ENCODE data around the gene DYNC1I1. TPM values are rescaled to one million over a fixed set of nuclear protein-coding genes. Genes with fewer than 3 reads are reported as not detected.

DYNC1I1 gene
- total and polyA plus RNA-seq, 2 of the 4 experiments (the other 2 are of a cell fraction) = under 0.01 to 0.15 TPM

DNA sequence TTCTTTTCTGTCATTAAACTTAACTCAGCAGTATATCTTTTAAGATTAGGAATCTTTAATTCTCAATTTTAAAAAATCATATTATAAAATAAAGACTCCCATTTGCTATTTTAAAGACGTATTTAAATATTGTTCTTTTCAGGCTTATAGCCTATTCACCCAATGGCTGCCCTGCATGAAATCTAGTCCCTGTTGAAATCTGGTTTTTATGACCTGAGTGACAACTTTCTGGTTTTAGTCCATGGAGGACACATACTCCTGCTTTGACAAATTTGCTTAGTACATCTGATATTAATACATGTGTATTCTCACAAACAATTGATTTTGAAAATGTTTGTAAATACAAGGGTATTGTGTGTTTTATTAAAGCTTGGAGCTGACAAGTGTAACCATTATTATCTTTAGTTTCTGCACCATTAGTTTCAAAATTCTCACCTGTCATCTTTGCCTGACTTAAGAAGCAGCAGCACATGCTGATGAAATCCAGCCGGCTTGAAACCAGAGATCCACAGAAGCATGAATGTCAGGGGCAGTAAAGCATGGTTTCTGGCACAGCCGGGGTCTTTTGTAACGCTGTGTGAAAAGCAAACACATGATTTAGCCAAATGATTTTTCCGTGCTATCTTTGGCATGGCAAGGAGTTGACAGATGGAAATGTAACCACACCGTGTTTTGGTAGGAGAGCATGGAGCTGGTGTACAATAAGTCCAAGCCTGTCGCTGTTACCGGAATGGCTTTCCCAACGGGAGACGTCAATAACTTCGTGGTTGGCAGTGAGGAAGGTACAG lies 262.8 kb downstream of the DYNC1I1 start:
- 53% methylated on average over 5 of the region's 11 CpGs; no CpG with 5 or more reads in 1 of the 2 experiments for WGBS, 2 experiments (ENCODE audit: extremely low coverage in 2 of 2, insufficient read length in 1 of 2)
- no peak overlapping the region for H3K56ac ChIP-seq (ENCODE audit: extremely low read depth, insufficient read depth, low read length)
- ATAC-seq (ENCODE audit: low read depth) = no peak
- no peak for DNase-seq
- H2BK5ac ChIP-seq (ENCODE audit: low read depth, low read length, poor library complexity, severe bottlenecking) = no peak overlapping the region
- H3K18ac ChIP-seq (ENCODE audit: low read depth, low read length) = no peak overlapping the region
- H3K79me1 ChIP-seq (ENCODE audit: low read depth in 1 of 2, low read length in 2 of 2) = no peaks in the 10 kb centered on the region
- no peak overlapping the region for H2AK5ac ChIP-seq (ENCODE audit: low read depth, low read length)
- H3K4ac ChIP-seq (ENCODE audit: low read depth, low read length) = no peak overlapping the region
- H4K20me1 ChIP-seq (ENCODE audit: insufficient read depth, low read length) = no peaks in the 10 kb centered on the region
- no peak overlapping the region for H3K9ac ChIP-seq (ENCODE audit: low read depth, low read length)
- TF ChIP-seq SMC3 (IDR thresholded peaks at IDR 0.05; ENCODE audit: low read depth, low read length) (no peak), MXI1 (IDR thresholded peaks at IDR 0.05; ENCODE audit: borderline replicate concordance, low read depth, low read length) (no peak), RCOR1 (IDR thresholded peaks at IDR 0.05; ENCODE audit: insufficient replicate concordance, low read length) (no peak), RAD21 (IDR thresholded peaks at IDR 0.05; ENCODE audit: low read length) (no peak), FOS (IDR thresholded peaks at IDR 0.05; ENCODE audit: low read depth, low read length) (no peak), NFE2L2 (IDR thresholded peaks at IDR 0.05; ENCODE audit: low read depth, low read length) (no peak), MAFK (IDR thresholded peaks at IDR 0.05; ENCODE audit: low read depth, low read length) (no peak), POLR2A (IDR thresholded peaks at IDR 0.05; ENCODE audit: low read depth, low read length) (no peak), CEBPB (IDR thresholded peaks at IDR 0.05; ENCODE audit: low read depth, low read length) (no peak), MAZ (IDR thresholded peaks at IDR 0.05; ENCODE audit: borderline replicate concordance, low read depth, low read length) (no peak)
- TF ChIP-seq, protein P1, sequence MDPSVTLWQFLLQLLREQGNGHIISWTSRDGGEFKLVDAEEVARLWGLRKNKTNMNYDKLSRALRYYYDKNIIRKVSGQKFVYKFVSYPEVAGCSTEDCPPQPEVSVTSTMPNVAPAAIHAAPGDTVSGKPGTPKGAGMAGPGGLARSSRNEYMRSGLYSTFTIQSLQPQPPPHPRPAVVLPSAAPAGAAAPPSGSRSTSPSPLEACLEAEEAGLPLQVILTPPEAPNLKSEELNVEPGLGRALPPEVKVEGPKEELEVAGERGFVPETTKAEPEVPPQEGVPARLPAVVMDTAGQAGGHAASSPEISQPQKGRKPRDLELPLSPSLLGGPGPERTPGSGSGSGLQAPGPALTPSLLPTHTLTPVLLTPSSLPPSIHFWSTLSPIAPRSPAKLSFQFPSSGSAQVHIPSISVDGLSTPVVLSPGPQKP (IDR thresholded peaks at IDR 0.05; ENCODE audit: borderline replicate concordance, low read depth, low read length) = no peak
- TF ChIP-seq, protein P2, sequence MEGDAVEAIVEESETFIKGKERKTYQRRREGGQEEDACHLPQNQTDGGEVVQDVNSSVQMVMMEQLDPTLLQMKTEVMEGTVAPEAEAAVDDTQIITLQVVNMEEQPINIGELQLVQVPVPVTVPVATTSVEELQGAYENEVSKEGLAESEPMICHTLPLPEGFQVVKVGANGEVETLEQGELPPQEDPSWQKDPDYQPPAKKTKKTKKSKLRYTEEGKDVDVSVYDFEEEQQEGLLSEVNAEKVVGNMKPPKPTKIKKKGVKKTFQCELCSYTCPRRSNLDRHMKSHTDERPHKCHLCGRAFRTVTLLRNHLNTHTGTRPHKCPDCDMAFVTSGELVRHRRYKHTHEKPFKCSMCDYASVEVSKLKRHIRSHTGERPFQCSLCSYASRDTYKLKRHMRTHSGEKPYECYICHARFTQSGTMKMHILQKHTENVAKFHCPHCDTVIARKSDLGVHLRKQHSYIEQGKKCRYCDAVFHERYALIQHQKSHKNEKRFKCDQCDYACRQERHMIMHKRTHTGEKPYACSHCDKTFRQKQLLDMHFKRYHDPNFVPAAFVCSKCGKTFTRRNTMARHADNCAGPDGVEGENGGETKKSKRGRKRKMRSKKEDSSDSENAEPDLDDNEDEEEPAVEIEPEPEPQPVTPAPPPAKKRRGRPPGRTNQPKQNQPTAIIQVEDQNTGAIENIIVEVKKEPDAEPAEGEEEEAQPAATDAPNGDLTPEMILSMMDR (conservative IDR thresholded peaks at IDR 0.05; ENCODE audit: low read depth, low read length) = no peak
- no peak overlapping the region for H2AK9ac ChIP-seq (replicated peaks; ENCODE audit: low read depth, low read length, poor library complexity)
- BruUV-seq (replicated peaks) = no TSS peak
- no peak overlapping the region for H4K5ac ChIP-seq (ENCODE audit: low read depth, low read length)
- H3K14ac ChIP-seq (replicated peaks; ENCODE audit: low read depth, low read length) = no peak overlapping the region
- no peak overlapping the region for H2AFZ ChIP-seq (replicated peaks; ENCODE audit: low read length, poor library complexity)
- CTCF ChIA-PET = no interaction called here
- H3K4me3 ChIP-seq (ENCODE audit: insufficient read depth, low read depth, low read length) = no peak overlapping the region
- no peak overlapping the region for H4K91ac ChIP-seq (ENCODE audit: insufficient read depth, low read depth, low read length)
- H3K36me3 ChIP-seq (ENCODE audit: control insufficient read depth, insufficient read depth, low read length) = no peaks in the 10 kb centered on the region
- intact Hi-C loops (cut with micrococcal nuclease) (loop anchor here (2.0 kb wide), 1 partner anchor 22 kb away; no protein-coding TSS in a partner anchor), in situ Hi-C loops (cut with MboI; ENCODE audit: low sequenced_read_pairs) (no loop called here), dilution Hi-C loops (cut with HindIII; ENCODE audit: low sequenced_read_pairs, unreplicated experiment) (no loop called here)
- no peaks in the 10 kb centered on the region for H3K9me3 ChIP-seq (ENCODE audit: control insufficient read depth, insufficient read depth, low read length)
- H3K4me1 ChIP-seq (ENCODE audit: control insufficient read depth, insufficient read depth, low read length) = no peaks in the 10 kb centered on the region
- H3K27me3 ChIP-seq (ENCODE audit: control insufficient read depth, insufficient read depth, low read length) = 0 out of 2 replicates have a peak, but pooled peaks cover 2% of the 10 kb centered on the region
- no peak overlapping the region for H3K23ac ChIP-seq (ENCODE audit: low read depth, low read length)
- no peak overlapping the region for H4K8ac ChIP-seq (ENCODE audit: low read depth in 2 of 2, low read length in 2 of 2)
- H3K9me1 ChIP-seq (ENCODE audit: insufficient read depth, low read length) = no peaks in the 10 kb centered on the region
- H3K27ac ChIP-seq (ENCODE audit: insufficient read depth, low read length) = no peak overlapping the region
- no peak overlapping the region for H2BK120ac ChIP-seq (ENCODE audit: low read depth, low read length)
- no peak overlapping the region for H3K4me2 ChIP-seq (ENCODE audit: low read depth, low read length)
- H2BK20ac ChIP-seq (ENCODE audit: low read depth, low read length) = no peak overlapping the region
- no peak overlapping the region for H2BK15ac ChIP-seq (ENCODE audit: low read depth, low read length)
- POLR2A ChIA-PET (ENCODE audit: unreplicated experiment) = no interaction called here
